Occipital lobe (tissue), 2 donors: ENCODE data around the gene TRAPPC8. TPM values are rescaled to one million over a fixed set of nuclear protein-coding genes. Genes with fewer than 3 reads are reported as not detected.
"Not testable (repeated sequence)": the region's sequence is repeated elsewhere in the genome, so short reads cannot be mapped to it uniquely, and the experiment has no call there.

ENCODE experiments used
- DNase-seq: peaks from one replicate; lab custom pipeline; 2025; lab: John Stamatoyannopoulos, UW
- total RNA-seq: library from RNA; depleted of rRNA; stranded (reverse); fragments of >200 nt; gene quantifications from one replicate; pipeline ENCODE4 v1.2.3, GENCODE V29; 2014

The TRAPPC8 gene
- total RNA-seq, 1 donor from 2014 or later: 128 TPM

- no peak for DNase-seq
These were observed 67.6 kb downstream of the TRAPPC8 start for GRCh38 chr18:31875301-31875700.

- no peak for DNase-seq
These were observed 79.8 kb downstream of the TRAPPC8 start for GRCh38 chr18:31863103-31863502.

GRCh38 chr18:31860488-31860887, 82.4 kb downstream of the TRAPPC8 start:
- DNase-seq: no peak

GRCh38 chr18:31857526-31858106, 85.3 kb downstream of the TRAPPC8 start:
- DNase-seq: no peak

GRCh38 chr18:31850844-31851243, 92.1 kb downstream of the TRAPPC8 start:
- DNase-seq: no peak

GRCh38 chr18:31840499-31840898, 102.4 kb downstream of the TRAPPC8 start:
- no peak for DNase-seq

GRCh38 chr18:31837879-31838278, 105.0 kb downstream of the TRAPPC8 start:
- DNase-seq: no peak

- no peak for DNase-seq
These were observed 107.3 kb downstream of the TRAPPC8 start for GRCh38 chr18:31835528-31836133.

GRCh38 chr18:31831903-31832302, 111.0 kb downstream of the TRAPPC8 start:
- no peak for DNase-seq

- DNase-seq: no peak
These were observed 112.2 kb downstream of the TRAPPC8 start for GRCh38 chr18:31830686-31831085.

- no peak for DNase-seq
These were observed 114.3 kb downstream of the TRAPPC8 start for GRCh38 chr18:31828613-31829012.

- DNase-seq: not testable (repeated sequence)
These were observed 116.1 kb downstream of the TRAPPC8 start for GRCh38 chr18:31826673-31827325.

GRCh38 chr18:31825772-31826171, 117.2 kb downstream of the TRAPPC8 start:
- DNase-seq: no peak

- no peak for DNase-seq
These were observed 121.3 kb downstream of the TRAPPC8 start for GRCh38 chr18:31821545-31822171.

GRCh38 chr18:31819925-31820229, 123.1 kb downstream of the TRAPPC8 start:
- DNase-seq: no peak

- no peak for DNase-seq
These were observed 123.6 kb downstream of the TRAPPC8 start for GRCh38 chr18:31819106-31819924.

GRCh38 chr18:31814132-31814531, 128.8 kb downstream of the TRAPPC8 start:
- no peak for DNase-seq

GRCh38 chr18:31810336-31811130, 132.4 kb downstream of the TRAPPC8 start:
- DNase-seq: not testable (repeated sequence)

- DNase-seq: not testable (repeated sequence)
These were observed 133.9 kb downstream of the TRAPPC8 start for GRCh38 chr18:31809049-31809448.

GRCh38 chr18:31801078-31801477, 141.8 kb downstream of the TRAPPC8 start:
- no peak for DNase-seq

GRCh38 chr18:31799257-31799656, 143.7 kb downstream of the TRAPPC8 start:
- DNase-seq: not testable (repeated sequence)
